GM23338 (cell line): ENCODE measurements around the gene THEM5. TPM values are rescaled to one million over a fixed set of nuclear protein-coding genes. Genes with fewer than 3 reads are reported as not detected.

ENCODE experiments used
- ATAC-seq: fragments of 200-7000 bp; cut with Tn5 transposase; 3 replicates; pipeline ENCODE4 v1.9.1; 2020
- DNase-seq: peaks from one replicate; pipeline ENCODE4 v3.0.0-alpha.2; 2015; ENCODE audit warnings: low spot score
- H2AFZ ChIP-seq: fragments of 200-600 bp; sonication (generic); 2 replicates; pipeline ENCODE4 v1.8.0; 2016; ENCODE audit warnings: antibody characterized with exemption, mild to moderate bottlenecking, moderate library complexity
- H3F3A ChIP-seq: fragments of 200-600 bp; sonication (generic); replicated peaks from 2 replicates; pipeline ENCODE4 v1.8.0; 2017; ENCODE audit warnings: antibody characterized with exemption, mixed run types, low read depth
- H3K27ac ChIP-seq: fragments of 200-600 bp; sonication (generic); 2 replicates; pipeline ENCODE4 v1.6.1; 2016; ENCODE audit warnings: low read depth
- H3K27me3 ChIP-seq: fragments of 200-600 bp; sonication (generic); 2 replicates; pipeline ENCODE4 v1.8.0; 2016; ENCODE audit warnings: mild to moderate bottlenecking, mixed run types, moderate library complexity; ENCODE audit not compliant: insufficient read depth
- H3K36me3 ChIP-seq: fragments of 200-600 bp; sonication (generic); 2 replicates; pipeline ENCODE4 v1.8.0; 2016; ENCODE audit warnings: mild to moderate bottlenecking; ENCODE audit not compliant: insufficient read depth
- H3K4me1 ChIP-seq: fragments of 200-600 bp; sonication (generic); 2 replicates; pipeline ENCODE4 v1.8.0; 2016; ENCODE audit warnings: mild to moderate bottlenecking, moderate library complexity; ENCODE audit not compliant: insufficient read depth
- H3K4me2 ChIP-seq: fragments of 200-600 bp; sonication (generic); 2 replicates; pipeline ENCODE4 v1.7.1; 2017; ENCODE audit warnings: mixed run types
- H3K4me3 ChIP-seq: fragments of 200-600 bp; sonication (generic); 2 replicates; pipeline ENCODE4 v1.6.1; 2016; ENCODE audit warnings: mixed run types
- H3K79me2 ChIP-seq: fragments of 200-600 bp; sonication (generic); replicated peaks from 2 replicates; pipeline ENCODE4 v1.8.0; 2017; ENCODE audit warnings: mild to moderate bottlenecking; ENCODE audit not compliant: insufficient read depth
- H3K9me2 ChIP-seq: fragments of 200-600 bp; sonication (generic); 2 replicates; pipeline ENCODE4 v1.8.0; 2017; ENCODE audit not compliant: insufficient read depth
- H4K20me1 ChIP-seq: fragments of 200-600 bp; sonication (generic); replicated peaks from 2 replicates; pipeline ENCODE4 v1.8.0; 2017; ENCODE audit warnings: mild to moderate bottlenecking; ENCODE audit not compliant: insufficient read depth
- H3K27ac Mint-ChIP-seq: 2 replicates; pipeline ENCODE4 v1.8.0; 2020; ENCODE audit warnings: inconsistent platforms, mild to moderate bottlenecking, moderate library complexity, mixed read lengths
- H3K27me3 Mint-ChIP-seq: 3 replicates; pipeline ENCODE4 v1.8.0; 2022; ENCODE audit warnings: low read depth, mild to moderate bottlenecking, moderate library complexity, mixed read lengths, inconsistent platforms; ENCODE audit not compliant: insufficient read depth, poor library complexity
- H3K36me3 Mint-ChIP-seq: 3 replicates; pipeline ENCODE4 v1.8.0; 2021; ENCODE audit warnings: low read depth, mild to moderate bottlenecking, inconsistent platforms, moderate library complexity, mixed read lengths
- H3K4me1 Mint-ChIP-seq: 3 replicates; pipeline ENCODE4 v1.8.0; 2020; ENCODE audit warnings: mild to moderate bottlenecking, inconsistent platforms, mixed read lengths
- H3K4me3 Mint-ChIP-seq: 3 replicates; pipeline ENCODE4 v1.8.0; 2021; ENCODE audit warnings: moderate library complexity, mild to moderate bottlenecking, inconsistent platforms, mixed read lengths
- H3K9me3 Mint-ChIP-seq: 3 replicates; pipeline ENCODE4 v1.8.0; 2020; ENCODE audit warnings: moderate library complexity, mild to moderate bottlenecking, inconsistent platforms, mixed read lengths
- CREB1 ChIP-seq: fragments of 250-450 bp; sonication (Bioruptor Pico); IDR thresholded peaks from 2 replicates; pipeline ENCODE4 v1.5.0; 2020; ENCODE audit warnings: low read depth, mild to moderate bottlenecking, moderate library complexity
- CTCF ChIP-seq, 2 experiments: fragments of 200-600 bp in 1 of 2; sonication (generic) in 1 of 2; conservative IDR thresholded peaks; 2 replicates each; pipeline versions ENCODE4 v1.5.1 to v1.6.1; 2016 to 2017; ENCODE audit warnings: antibody characterized with exemption in 2 of 2, low read depth in 2 of 2, mild to moderate bottlenecking in 2 of 2, moderate library complexity in 1 of 2
- EZH2 ChIP-seq: fragments of 200-600 bp; sonication (generic); IDR thresholded peaks from one replicate; pipeline ENCODE4 v1.8.0; 2017; ENCODE audit warnings: antibody characterized with exemption, mild to moderate bottlenecking, low read depth; ENCODE audit not compliant: unreplicated experiment
- EZH2phosphoT487 ChIP-seq: fragments of 200-600 bp; sonication (generic); IDR thresholded peaks from one replicate; pipeline ENCODE4 v1.8.1; 2018; ENCODE audit warnings: antibody characterized with exemption; ENCODE audit not compliant: unreplicated experiment
- JUNB ChIP-seq: IDR thresholded peaks from one replicate; pipeline ENCODE4 v1.6.1; 2016; ENCODE audit warnings: antibody characterized with exemption; ENCODE audit not compliant: unreplicated experiment
- NANOG ChIP-seq: IDR thresholded peaks from 2 replicates; pipeline ENCODE4 v1.6.1; 2016; ENCODE audit warnings: antibody characterized with exemption, borderline replicate concordance
- POLR2AphosphoS5 ChIP-seq: IDR thresholded peaks from 2 replicates; pipeline ENCODE4 v1.6.1; 2016; ENCODE audit warnings: antibody characterized with exemption, low read depth
- REST ChIP-seq: IDR thresholded peaks from one replicate; pipeline ENCODE4 v1.6.1; 2018; ENCODE audit warnings: antibody characterized with exemption; ENCODE audit not compliant: unreplicated experiment
- STAT1 ChIP-seq: IDR thresholded peaks from one replicate; pipeline ENCODE4 v1.6.1; 2016; ENCODE audit warnings: antibody characterized with exemption; ENCODE audit not compliant: unreplicated experiment
- ZNF114 ChIP-seq: fragments of 250-450 bp; sonication (Bioruptor Pico); IDR thresholded peaks from 2 replicates; pipeline ENCODE4 v1.5.0; 2020; ENCODE audit warnings: mild to moderate bottlenecking, moderate library complexity
- ZNF331 ChIP-seq: fragments of 250-450 bp; sonication (Bioruptor Pico); IDR thresholded peaks from 2 replicates; pipeline ENCODE4 v1.5.0; 2020; ENCODE audit warnings: low read depth, mild to moderate bottlenecking, moderate library complexity
- ZNF462 ChIP-seq: fragments of 250-450 bp; sonication (Bioruptor Pico); IDR thresholded peaks from 2 replicates; pipeline ENCODE4 v1.5.0; 2020; ENCODE audit warnings: mild to moderate bottlenecking, moderate library complexity
- polyA plus RNA-seq: library from polyadenylated mRNA; unstranded; fragments of >200 nt; fragmentation: Nextera tagmentation; extraction: Ambion mirVana; gene quantifications from 2 replicates; pipeline ENCODE4 v1.2.1, GENCODE V29; 2016
- total RNA-seq: library from RNA; depleted of rRNA; stranded (reverse); fragments of >200 nt; shearing (Covaris generic); gene quantifications from 2 replicates; pipeline ENCODE4 v1.2.3, GENCODE V29; 2014

Gene THEM5
- total and polyA plus RNA-seq, 2 experiments from 2014 or later: not detected

GRCh38 chr1:151819227-151819835 lies 34.2 kb downstream of the THEM5 start:
- no peaks in the 10 kb centered on the region for H3K79me2 ChIP-seq
- no peaks in the 10 kb centered on the region for H3K9me3 Mint-ChIP-seq
- H3K4me3 ChIP-seq: no peak overlapping the region
- TF ChIP-seq EZH2: no peak
- TF ChIP-seq STAT1: no peak
- TF ChIP-seq JUNB: no peak
- no peak for TF ChIP-seq ZNF462
- TF ChIP-seq ZNF331: no peak
- no peak for TF ChIP-seq ZNF114 (CRISPR knock-in tag)
- TF ChIP-seq NANOG: no peak
- no peak for TF ChIP-seq CREB1 (CRISPR knock-in tag)
- TF ChIP-seq EZH2phosphoT487: no peak
- no peak for TF ChIP-seq POLR2AphosphoS5
- TF ChIP-seq REST: no peak
- TF ChIP-seq CTCF (conservative IDR thresholded peaks at IDR 0.05; ENCODE audit: low read depth in 2 of 2): no peak
- H3K4me3 Mint-ChIP-seq: no peak overlapping the region
- no peaks in the 10 kb centered on the region for H3K36me3 Mint-ChIP-seq
- H3K27me3 ChIP-seq: no peaks in the 10 kb centered on the region
- no peak overlapping the region for H2AFZ ChIP-seq
- H3K27ac Mint-ChIP-seq: no peak overlapping the region
- peaks cover 23% of the 10 kb centered on the region for H3K27me3 Mint-ChIP-seq
- H3K27ac ChIP-seq: no peak overlapping the region
- H3K36me3 ChIP-seq: no peaks in the 10 kb centered on the region
- no peak for DNase-seq
- ATAC-seq: no peak
- no peaks in the 10 kb centered on the region for H3K4me1 ChIP-seq
- H3K4me1 Mint-ChIP-seq: peaks cover 9% of the 10 kb centered on the region
- H3K4me2 ChIP-seq: no peak overlapping the region
- no peaks in the 10 kb centered on the region for H3K9me2 ChIP-seq
- H4K20me1 ChIP-seq: no peaks in the 10 kb centered on the region
- no peaks in the 10 kb centered on the region for H3F3A ChIP-seq
